Esophagus squamous epithelium (tissue), 5 donors: Measurements from ENCODE around the gene SLC6A3. TPM values are rescaled to one million over a fixed set of nuclear protein-coding genes. Genes with fewer than 3 reads are reported as not detected.

Experiments used
- DNase-seq: peaks from one replicate; lab custom pipeline; 2025; lab: John Stamatoyannopoulos, UW
- H3K27ac ChIP-seq, 4 donors: fragments of 200-600 bp; sonication (generic); one replicate each; pipeline ENCODE4 v1.5.1; 2016 to 2019; ENCODE audit warnings: mild to moderate bottlenecking in 1 of 4
- H3K27me3 ChIP-seq, 4 donors: fragments of 200-600 bp; sonication (generic); 1 replicate in 3 of 4; 2 replicates in 1 of 4; pipeline versions ENCODE4 v1.5.1 to v1.6.0; 2017 to 2021; ENCODE audit warnings: antibody characterized with exemption in 1 of 4
- H3K36me3 ChIP-seq, 3 donors: fragments of 200-600 bp; sonication (generic); one replicate each; pipeline ENCODE4 v1.5.1; 2016 to 2019
- H3K4me1 ChIP-seq, 3 donors: fragments of 200-600 bp; sonication (generic); one replicate each; pipeline ENCODE4 v1.5.1; 2017 to 2019
- H3K4me3 ChIP-seq, 4 donors: fragments of 200-600 bp; sonication (generic); 1 replicate in 3 of 4; 2 replicates in 1 of 4; pipeline ENCODE4 v1.5.1; 2016 to 2019; ENCODE audit warnings: mild to moderate bottlenecking in 2 of 4, moderate library complexity in 1 of 4
- H3K9me3 ChIP-seq, 3 donors: fragments of 200-600 bp; sonication (generic); one replicate each; pipeline ENCODE4 v1.5.1; 2016 to 2019
- POLR2A ChIP-seq, 4 donors: fragments of 450-650 bp; IDR thresholded peaks; one replicate each; pipeline ENCODE4 v1.6.1; 2017; ENCODE audit warnings: antibody characterized with exemption in 4 of 4, mild to moderate bottlenecking in 4 of 4, moderate library complexity in 3 of 4
- whole genome bisulfite sequencing, 2 donors: methylation state at CpG; one replicate each; pipeline ENCODE4 v1.1.5; 2018; 5-methylcytosine and 5-hydroxymethylcytosine counted together
- intact Hi-C: fragments of 100-400 bp; cut with DNase I; formaldehyde crosslinking; loops from one replicate; pipeline ENCODE4 v1.15.0; 2022
- total RNA-seq, 4 donors: library from RNA; depleted of rRNA; stranded (reverse); fragments of >200 nt; gene quantifications; one replicate each; pipeline ENCODE4 v1.1.0, GENCODE V29; 2016
- TF ChIP-seq, protein P1 (sequence below), 6 experiments: fragments of 450-650 bp in 4 of 6; fragments of 200-600 bp in 2 of 6; sonication (generic) in 2 of 6; IDR thresholded peaks; one replicate each; pipeline ENCODE4 v1.5.1; 2016 to 2019; ENCODE audit warnings: antibody characterized with exemption in 6 of 6, mild to moderate bottlenecking in 4 of 6, moderate library complexity in 4 of 6
- donor health status: DM: yes; HTN: yes; CAD: no.

SLC6A3 gene
- total RNA-seq, 4 donors from 2014 or later = 0.19 TPM; not detected in 3

DNA sequence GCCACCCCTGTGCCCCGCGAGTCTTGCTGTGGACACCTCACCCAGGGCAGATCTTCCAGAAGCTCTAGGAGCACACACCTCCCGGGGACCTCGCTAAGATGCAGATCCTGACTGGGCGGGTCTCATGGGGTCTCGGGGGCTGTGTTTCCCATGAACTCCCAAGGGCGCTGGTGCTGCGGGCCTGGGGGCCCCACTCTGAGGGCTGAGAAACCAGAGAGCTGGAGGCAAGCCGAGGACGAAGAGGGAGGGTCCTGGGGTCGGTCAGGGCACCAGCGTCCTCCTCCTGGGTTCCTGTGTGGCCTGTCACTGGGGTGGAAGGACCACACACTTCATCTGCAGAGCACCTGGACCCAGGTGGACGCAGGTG, 30.2 kb downstream of the SLC6A3 start:
- Histone ChIP-seq H3K4me3 (no peak overlapping the region), H3K36me3 (no peaks in the 10 kb centered on the region), H3K27me3 (peaks cover 0 to 42% (median 0%) of the 10 kb centered on the region in 4 donors), H3K4me1 (no peaks in the 10 kb centered on the region), H3K9me3 (no peaks in the 10 kb centered on the region), H3K27ac (no peak overlapping the region)
- DNase-seq = no peak
- 58 to 79% methylated on average over 3 to 5 of the region's 13 CpGs for WGBS, 2 donors
- TF ChIP-seq, protein P1, sequence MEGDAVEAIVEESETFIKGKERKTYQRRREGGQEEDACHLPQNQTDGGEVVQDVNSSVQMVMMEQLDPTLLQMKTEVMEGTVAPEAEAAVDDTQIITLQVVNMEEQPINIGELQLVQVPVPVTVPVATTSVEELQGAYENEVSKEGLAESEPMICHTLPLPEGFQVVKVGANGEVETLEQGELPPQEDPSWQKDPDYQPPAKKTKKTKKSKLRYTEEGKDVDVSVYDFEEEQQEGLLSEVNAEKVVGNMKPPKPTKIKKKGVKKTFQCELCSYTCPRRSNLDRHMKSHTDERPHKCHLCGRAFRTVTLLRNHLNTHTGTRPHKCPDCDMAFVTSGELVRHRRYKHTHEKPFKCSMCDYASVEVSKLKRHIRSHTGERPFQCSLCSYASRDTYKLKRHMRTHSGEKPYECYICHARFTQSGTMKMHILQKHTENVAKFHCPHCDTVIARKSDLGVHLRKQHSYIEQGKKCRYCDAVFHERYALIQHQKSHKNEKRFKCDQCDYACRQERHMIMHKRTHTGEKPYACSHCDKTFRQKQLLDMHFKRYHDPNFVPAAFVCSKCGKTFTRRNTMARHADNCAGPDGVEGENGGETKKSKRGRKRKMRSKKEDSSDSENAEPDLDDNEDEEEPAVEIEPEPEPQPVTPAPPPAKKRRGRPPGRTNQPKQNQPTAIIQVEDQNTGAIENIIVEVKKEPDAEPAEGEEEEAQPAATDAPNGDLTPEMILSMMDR (IDR thresholded peaks at IDR 0.05) = no peak
- TF ChIP-seq POLR2A (IDR thresholded peaks at IDR 0.05) = no peak
- intact Hi-C loops = no loop called here

DNA sequence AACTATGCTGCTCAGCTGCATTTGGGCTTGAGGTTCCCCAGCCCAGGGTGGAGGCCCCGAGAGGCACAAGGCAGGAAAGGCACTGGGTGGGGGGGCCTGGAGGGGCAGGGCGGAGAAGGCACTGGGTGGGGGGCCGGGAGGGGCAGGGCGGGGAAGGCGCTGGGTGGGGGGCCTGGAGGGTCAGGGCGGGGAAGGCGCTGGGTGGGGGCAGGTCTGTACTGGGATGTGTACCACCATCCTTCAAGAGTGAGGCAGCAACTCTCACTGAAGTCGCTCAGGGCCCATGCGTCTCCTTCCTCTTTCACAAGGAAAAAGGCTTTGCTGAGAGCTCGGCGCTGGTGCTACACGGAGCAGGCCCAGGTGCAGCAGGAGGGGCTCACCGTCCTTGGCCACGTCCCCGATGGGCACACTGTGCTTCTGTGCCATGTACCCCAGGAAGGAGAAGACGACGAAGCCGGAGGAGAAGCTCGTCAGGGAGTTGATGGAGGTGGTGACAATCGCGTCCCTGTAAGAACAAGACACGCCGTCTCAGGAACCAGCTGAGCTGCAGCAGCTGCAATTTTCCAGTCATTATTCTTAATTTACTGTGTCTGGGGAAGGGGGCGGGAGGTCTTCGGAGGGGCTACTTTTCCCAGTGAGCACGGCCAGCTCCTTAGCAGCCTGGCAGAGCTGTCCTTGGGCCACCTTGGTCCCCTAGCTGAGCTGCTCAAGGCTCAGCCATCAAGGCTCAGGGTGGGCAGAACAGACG, 30.8 kb downstream of the SLC6A3 start:
- 23 to 56% methylated on average over 11 to 16 of the region's 27 CpGs for WGBS, 2 donors

DNA sequence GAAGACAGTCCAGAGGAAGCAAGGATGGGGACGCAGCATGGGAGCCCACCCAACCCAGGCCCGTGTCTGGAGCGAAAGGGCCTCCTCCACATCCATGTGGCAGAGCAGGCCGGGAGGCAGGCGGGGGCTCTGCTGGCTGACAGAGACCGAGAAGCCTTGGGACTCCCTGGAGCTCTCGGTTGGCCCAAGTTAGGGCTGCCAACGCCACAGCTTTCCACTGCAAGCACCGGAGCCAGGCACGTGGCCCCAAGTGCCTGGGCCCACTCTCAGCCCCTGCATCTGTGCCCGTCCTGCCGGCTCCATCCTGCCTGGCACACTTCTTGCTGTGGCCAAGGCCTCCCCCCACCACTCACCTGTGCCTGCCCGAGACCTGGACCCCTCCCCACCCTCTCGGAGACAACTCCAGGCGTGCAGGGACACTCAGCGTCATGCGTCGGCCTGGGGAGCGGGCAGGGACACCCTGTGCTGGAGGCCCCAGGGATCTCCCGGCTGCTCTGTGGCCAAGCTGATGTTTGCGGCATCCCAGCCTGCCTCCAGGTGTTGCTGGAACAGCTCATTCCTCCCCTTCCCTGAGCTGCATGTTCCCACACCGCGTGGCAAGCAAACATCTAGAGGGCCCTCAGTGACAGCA, 31.5 kb downstream of the SLC6A3 start:
- no peaks in the 10 kb centered on the region for H3K9me3 ChIP-seq
- DNase-seq = no peak
- H3K4me1 ChIP-seq = no peaks in the 10 kb centered on the region
- peaks cover 0 to 53% (median 0%) of the 10 kb centered on the region in 4 donors for H3K27me3 ChIP-seq
- H3K27ac ChIP-seq = no peak overlapping the region
- TF ChIP-seq POLR2A (IDR thresholded peaks at IDR 0.05) = no peak
- TF ChIP-seq, protein P1 (IDR thresholded peaks at IDR 0.05) = no peak
- intact Hi-C loops = no loop called here
- no peak overlapping the region for H3K4me3 ChIP-seq
- H3K36me3 ChIP-seq = no peaks in the 10 kb centered on the region
- 57% methylated on average over 7 to 14 of the region's 23 CpGs for WGBS, 2 donors

More for the DNA sequence above, 30.8 kb downstream of the SLC6A3 start:
- TF ChIP-seq POLR2A (IDR thresholded peaks at IDR 0.05) = no peak
- TF ChIP-seq, protein P1 (IDR thresholded peaks at IDR 0.05) = no peak
- Histone ChIP-seq H3K27ac (no peak overlapping the region), H3K4me1 (no peaks in the 10 kb centered on the region), H3K36me3 (no peaks in the 10 kb centered on the region), H3K27me3 (peaks cover 0 to 46% (median 0%) of the 10 kb centered on the region in 4 donors), H3K9me3 (no peaks in the 10 kb centered on the region), H3K4me3 (no peak overlapping the region)
- no peak for DNase-seq
- intact Hi-C loops = no loop called here

DNA sequence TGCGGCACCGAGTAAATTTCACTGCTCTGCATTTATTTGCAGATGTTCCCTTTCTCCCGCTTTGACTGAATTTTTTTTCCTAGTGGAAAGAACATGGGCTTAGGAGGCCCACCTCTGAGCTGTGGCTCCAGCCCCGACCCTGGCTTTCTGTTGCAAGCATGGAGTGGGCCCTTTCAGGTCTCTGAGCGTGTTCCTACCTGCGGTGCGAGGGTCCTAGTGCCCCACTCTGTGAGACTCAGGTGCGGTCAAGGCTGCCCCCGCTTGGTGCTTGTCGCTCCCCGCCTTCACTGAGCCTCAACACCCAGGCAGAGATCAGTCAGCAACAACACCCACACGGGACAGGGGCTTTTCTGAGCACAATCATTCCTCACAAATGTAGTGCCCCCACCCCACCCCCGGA, 32.0 kb downstream of the SLC6A3 start:
- Histone ChIP-seq H3K36me3 (no peaks in the 10 kb centered on the region), H3K27ac (no peak overlapping the region), H3K9me3 (no peaks in the 10 kb centered on the region), H3K27me3 (peaks cover 0 to 59% (median 0%) of the 10 kb centered on the region in 4 donors), H3K4me1 (no peaks in the 10 kb centered on the region), H3K4me3 (no peak overlapping the region)
- intact Hi-C loops = no loop called here
- TF ChIP-seq, protein P1 (IDR thresholded peaks at IDR 0.05) = no peak
- no peak for TF ChIP-seq POLR2A (IDR thresholded peaks at IDR 0.05)
- 46 to 70% methylated on average over 3 to 5 of the region's 13 CpGs for WGBS, 2 donors
- no peak for DNase-seq

DNA sequence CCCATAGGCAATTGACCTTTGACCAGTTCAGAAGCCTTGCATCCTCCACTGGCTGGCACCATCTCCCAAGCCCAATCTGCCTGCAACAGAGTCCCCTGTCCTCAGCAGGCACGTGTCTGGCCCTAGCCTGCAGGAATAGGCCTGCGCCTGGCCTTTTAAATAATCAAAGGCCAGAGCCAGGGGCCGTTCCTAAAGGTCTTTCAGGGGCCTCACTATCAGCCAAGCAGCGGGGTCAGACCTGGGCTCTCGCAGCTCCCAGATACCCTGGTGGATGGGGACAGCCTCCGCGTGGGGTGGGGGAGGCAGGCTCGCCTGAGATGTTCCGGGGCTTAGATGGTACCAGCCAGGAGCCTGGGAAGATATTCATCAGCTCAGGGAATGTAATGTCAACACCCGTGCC, 32.6 kb downstream of the SLC6A3 start:
- no peaks in the 10 kb centered on the region for H3K36me3 ChIP-seq
- H3K4me3 ChIP-seq = no peak overlapping the region
- no peaks in the 10 kb centered on the region for H3K4me1 ChIP-seq
- intact Hi-C loops = no loop called here
- H3K27ac ChIP-seq = no peak overlapping the region
- whole genome bisulfite sequencing, 2 donors = 43 to 47% methylated on average over 9 of the region's 10 CpGs
- no peak for TF ChIP-seq POLR2A (IDR thresholded peaks at IDR 0.05)
- TF ChIP-seq, protein P1 (IDR thresholded peaks at IDR 0.05) = no peak
- H3K27me3 ChIP-seq = peaks cover 0 to 64% (median 0%) of the 10 kb centered on the region in 4 donors
- DNase-seq = no peak
- no peaks in the 10 kb centered on the region for H3K9me3 ChIP-seq
